Mesenchymal stem cell (in vitro differentiated cells and primary cell): Measurements from ENCODE around the gene PNKD.
A peak's percentile ranks its signal among the peaks of the same experiment; 100 is the strongest.

Experiments
- DNase-seq: peaks from one replicate; pipeline ENCODE4 v3.0.0-alpha.2; 2013
- H2AFZ ChIP-seq: one replicate; pipeline ENCODE4 v1.6.1; 2013; ENCODE audit warnings: low read depth, mild to moderate bottlenecking, control low read depth, inconsistent platforms, low read length, moderate library complexity
- H2AK5ac ChIP-seq: 2 replicates; pipeline ENCODE4 v1.6.1; 2013; ENCODE audit warnings: low read length, moderate library complexity, mild to moderate bottlenecking, inconsistent platforms; ENCODE audit not compliant: severe bottlenecking
- H2BK120ac ChIP-seq: one replicate; pipeline ENCODE4 v1.6.1; 2013; ENCODE audit warnings: low read depth, mild to moderate bottlenecking, inconsistent platforms, low read length, moderate library complexity
- H2BK12ac ChIP-seq, 2 experiments: one replicate each; pipeline ENCODE4 v1.6.1; 2013; ENCODE audit warnings: inconsistent platforms in 2 of 2, low read length in 2 of 2, mild to moderate bottlenecking in 2 of 2, moderate library complexity in 2 of 2, control low read depth in 1 of 2
- H2BK15ac ChIP-seq: one replicate; pipeline ENCODE4 v1.6.1; 2013; ENCODE audit warnings: mild to moderate bottlenecking, low read depth, inconsistent platforms; ENCODE audit not compliant: poor library complexity, severe bottlenecking
- H2BK5ac ChIP-seq: 2 replicates; pipeline ENCODE4 v1.6.1; 2013; ENCODE audit warnings: low read depth, mild to moderate bottlenecking, low read length, control low read depth, inconsistent platforms; ENCODE audit not compliant: poor library complexity, severe bottlenecking
- H3K14ac ChIP-seq, 2 experiments: one replicate each; pipeline ENCODE4 v1.6.1; 2013; ENCODE audit warnings: inconsistent platforms in 2 of 2, low read length in 2 of 2, control low read depth in 1 of 2, mild to moderate bottlenecking in 1 of 2, moderate library complexity in 1 of 2
- H3K18ac ChIP-seq, 2 experiments: one replicate each; pipeline ENCODE4 v1.6.1; 2013; ENCODE audit warnings: inconsistent platforms in 2 of 2, low read length in 2 of 2, control low read depth in 1 of 2, low read depth in 1 of 2, mild to moderate bottlenecking in 1 of 2
- H3K23ac ChIP-seq, 2 experiments: one replicate each; pipeline ENCODE4 v1.6.1; 2013; ENCODE audit warnings: inconsistent platforms in 2 of 2, low read length in 2 of 2, mild to moderate bottlenecking in 2 of 2, moderate library complexity in 2 of 2, control low read depth in 1 of 2
- H3K27ac ChIP-seq: 2 replicates; pipeline ENCODE4 v1.5.1; 2013; ENCODE audit warnings: mild to moderate bottlenecking, moderate library complexity, low read length, control low read depth, inconsistent platforms; ENCODE audit not compliant: poor library complexity, severe bottlenecking
- H3K27me3 ChIP-seq, 2 experiments: 2 replicates each; pipeline versions ENCODE4 v1.6.1 to v1.7.0; 2013; ENCODE audit warnings: low read length in 2 of 2, mild to moderate bottlenecking in 2 of 2, moderate library complexity in 2 of 2, control low read depth in 1 of 2, inconsistent platforms in 1 of 2; ENCODE audit not compliant: control insufficient read depth in 1 of 2, insufficient read depth in 1 of 2
- H3K36me3 ChIP-seq, 2 experiments: 2 replicates each; pipeline versions ENCODE4 v1.6.1 to v1.7.0; 2013; ENCODE audit warnings: low read length in 2 of 2, control low read depth in 1 of 2, inconsistent platforms in 1 of 2, low read depth in 1 of 2, mild to moderate bottlenecking in 1 of 2; ENCODE audit not compliant: insufficient read depth in 2 of 2, control insufficient read depth in 1 of 2
- H3K4ac ChIP-seq, 2 experiments: one replicate each; pipeline ENCODE4 v1.6.1; 2013; ENCODE audit warnings: inconsistent platforms in 2 of 2, low read length in 2 of 2, mild to moderate bottlenecking in 2 of 2, moderate library complexity in 2 of 2, control low read depth in 1 of 2, low read depth in 1 of 2
- H3K4me1 ChIP-seq: 2 replicates; pipeline ENCODE4 v1.6.1; 2013; ENCODE audit warnings: low read depth, low read length, control low read depth; ENCODE audit not compliant: control insufficient read depth, insufficient read depth
- H3K4me2 ChIP-seq: 2 replicates; pipeline ENCODE4 v1.6.1; 2013; ENCODE audit warnings: low read length, mild to moderate bottlenecking, inconsistent platforms; ENCODE audit not compliant: poor library complexity, severe bottlenecking
- H3K4me3 ChIP-seq, 2 experiments: 2 replicates each; pipeline versions ENCODE4 v1.5.1 to v1.7.0; 2013; ENCODE audit warnings: low read length in 2 of 2, mild to moderate bottlenecking in 2 of 2, control low read depth in 1 of 2, low read depth in 1 of 2; ENCODE audit not compliant: insufficient read depth in 1 of 2
- H3K79me1 ChIP-seq: replicated peaks from 2 replicates; pipeline ENCODE4 v1.6.1; 2013; ENCODE audit warnings: mild to moderate bottlenecking, control low read depth, low read length, inconsistent platforms; ENCODE audit not compliant: poor library complexity, severe bottlenecking
- H3K9ac ChIP-seq: 2 replicates; pipeline ENCODE4 v1.7.0; 2013; ENCODE audit warnings: mild to moderate bottlenecking, low read length, moderate library complexity
- H3K9me3 ChIP-seq: 2 replicates; pipeline ENCODE4 v1.7.0; 2013; ENCODE audit warnings: mild to moderate bottlenecking, low read length; ENCODE audit not compliant: control insufficient read depth
- H4K8ac ChIP-seq: one replicate; pipeline ENCODE4 v1.6.1; 2013; ENCODE audit warnings: inconsistent platforms, mild to moderate bottlenecking, low read length, moderate library complexity
- H4K91ac ChIP-seq: one replicate; pipeline ENCODE4 v1.6.1; 2013; ENCODE audit warnings: mild to moderate bottlenecking, low read length, inconsistent platforms
- WGBS: methylation state at CpG from one replicate; pipeline ENCODE4 v1.1.7; 2013; ENCODE audit warnings: mixed read lengths; 5-methylcytosine and 5-hydroxymethylcytosine counted together

The PNKD gene

DNA sequence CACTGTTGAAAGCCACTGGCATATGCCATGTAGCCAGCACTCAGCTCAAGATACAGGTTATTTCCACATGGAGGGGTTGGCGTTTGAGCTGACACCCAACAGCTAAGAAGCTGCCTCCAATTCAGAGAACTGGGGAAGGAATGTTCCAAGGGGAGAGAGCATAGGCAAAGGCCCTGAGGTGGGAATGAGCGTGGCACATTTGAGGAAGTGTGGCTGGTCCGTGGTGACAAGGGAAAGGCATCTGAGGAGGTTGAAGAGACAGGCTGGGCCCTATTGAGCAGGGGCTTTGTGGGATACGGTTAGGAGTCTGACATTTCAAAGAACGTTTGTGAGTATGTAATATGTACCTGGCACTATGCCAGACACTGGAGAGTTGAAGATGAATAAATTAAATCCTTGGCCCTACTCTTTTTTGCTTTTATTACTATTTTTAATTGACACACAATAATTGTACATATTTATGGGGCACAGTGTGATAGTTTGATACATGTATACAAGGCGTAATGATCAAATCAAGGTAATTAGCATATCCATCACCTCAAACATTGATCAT lies 49.6 kb downstream of the PNKD start:
- H3K9ac ChIP-seq, result no peak overlapping the region
- H3K4ac ChIP-seq, result no peak overlapping the region
- H3K14ac ChIP-seq, result no peak overlapping the region
- H2BK120ac ChIP-seq, result no peak overlapping the region
- peak overlapping the region in 1 of 2 experiments; percentile 75 for H2BK12ac ChIP-seq
- no peaks in the 10 kb centered on the region for H3K36me3 ChIP-seq
- no peak overlapping the region for H2AK5ac ChIP-seq
- H2AFZ ChIP-seq, result no peak overlapping the region
- H3K79me1 ChIP-seq, result no peaks in the 10 kb centered on the region
- 54% methylated on average over 4 of the region's 6 CpGs for WGBS
- H4K91ac ChIP-seq, result no peak overlapping the region
- peaks cover 0 to 8% of the 10 kb centered on the region in 2 experiments for H3K27me3 ChIP-seq
- no peak overlapping the region for H3K4me2 ChIP-seq
- DNase-seq, result no peak
- no peak overlapping the region for H2BK5ac ChIP-seq
- H2BK15ac ChIP-seq, result no peak overlapping the region
- H3K23ac ChIP-seq, result no peak overlapping the region
- peaks cover 13% of the 10 kb centered on the region for H3K4me1 ChIP-seq
- no peak overlapping the region for H3K27ac ChIP-seq
- H3K9me3 ChIP-seq, result no peaks in the 10 kb centered on the region
- no peak overlapping the region for H3K18ac ChIP-seq
- peak overlapping the region; percentile 4 for H4K8ac ChIP-seq
- H3K4me3 ChIP-seq, result no peak overlapping the region

DNA sequence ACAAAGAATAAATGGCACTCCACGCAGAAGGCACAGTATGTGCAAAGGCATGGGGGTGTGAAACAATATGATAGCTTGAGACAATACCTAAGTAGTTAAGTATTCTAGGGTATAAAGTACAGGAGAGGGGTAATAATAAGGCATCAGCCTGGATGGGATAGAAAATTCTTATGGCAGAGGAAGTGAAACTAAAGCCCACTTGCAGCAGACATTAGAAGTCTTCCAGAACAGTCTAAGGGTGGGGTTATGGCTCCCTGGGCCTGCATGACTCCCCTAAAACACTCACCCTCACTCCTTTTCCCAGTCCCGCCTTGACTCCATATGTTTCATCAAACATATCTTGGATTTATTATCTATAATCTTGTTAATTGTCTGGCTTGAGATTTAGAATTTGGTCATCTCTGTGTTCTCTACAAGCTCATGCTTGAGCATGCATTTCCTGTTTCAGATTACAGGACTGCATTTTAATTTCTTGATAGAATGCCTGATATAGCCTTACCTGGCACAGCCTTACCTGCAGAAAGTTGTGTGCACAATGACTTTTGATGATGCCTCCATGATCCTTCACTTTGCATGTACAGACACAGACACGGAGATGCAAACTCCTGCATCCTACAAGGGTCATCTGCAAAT lies 50.5 kb downstream of the PNKD start:
- Histone ChIP-seq H3K14ac (no peak overlapping the region), H2BK120ac (no peak overlapping the region), H2BK15ac (no peak overlapping the region), H3K36me3 (no peaks in the 10 kb centered on the region), H2BK5ac (no peak overlapping the region), H2AFZ (no peak overlapping the region), H3K18ac (no peak overlapping the region), H2AK5ac (no peak overlapping the region), H4K91ac (no peak overlapping the region), H3K4me1 (peaks cover 14% of the 10 kb centered on the region), H4K8ac (no peak overlapping the region), H3K4me3 (no peak overlapping the region), H3K23ac (no peak overlapping the region), H3K4ac (no peak overlapping the region), H3K9me3 (no peaks in the 10 kb centered on the region), H3K27ac (no peak overlapping the region), H2BK12ac (no peak overlapping the region), H3K9ac (no peak overlapping the region), H3K79me1 (peaks cover 2% of the 10 kb centered on the region), H3K27me3 (peaks cover 0 to 8% of the 10 kb centered on the region in 2 experiments), H3K4me2 (no peak overlapping the region)
- DNase-seq, result no peak
- 93% methylated on average over 2 of the region's 3 CpGs for WGBS

- peak; percentile 95 for DNase-seq
- Histone ChIP-seq H3K4me1 (peaks cover 17% of the 10 kb centered on the region), H2AK5ac (no peak overlapping the region), H3K27ac (peak overlapping the region; percentile 87), H3K9me3 (no peaks in the 10 kb centered on the region), H3K27me3 (peaks cover 0 to 13% of the 10 kb centered on the region in 2 experiments), H3K4me2 (peak overlapping the region; percentile 96), H3K23ac (peak overlapping the region in 1 of 2 experiments; percentile 43), H3K18ac (peak overlapping the region; percentile 94 to 99), H3K79me1 (peaks cover 9% of the 10 kb centered on the region), H2AFZ (peak overlapping the region; percentile 90), H2BK12ac (peak overlapping the region; percentile 18 to 97), H3K4me3 (peak overlapping the region; percentile 78 to 79), H3K4ac (peak overlapping the region; percentile 75 to 82), H2BK5ac (peak overlapping the region; percentile 77), H4K91ac (peak overlapping the region; percentile 92), H3K9ac (peak overlapping the region; percentile 53), H2BK120ac (peak overlapping the region; percentile 68), H2BK15ac (peak overlapping the region; percentile 94), H4K8ac (peak overlapping the region; percentile 84), H3K36me3 (peaks cover 0 to 3% of the 10 kb centered on the region in 2 experiments), H3K14ac (peak overlapping the region in 1 of 2 experiments; percentile 94)
- WGBS, result under 1% methylated on average over 62 of the region's 69 CpGs
These were observed 52.6 kb downstream of the PNKD start for GRCh38 chr2:218322768-218323525.
